Neuronal stem cell (in vitro differentiated cells): ENCODE data around the gene PIK3R1.

Experiments used
- DNase-seq: peaks from one replicate; pipeline ENCODE4 v3.0.0-alpha.2; 2013; ENCODE audit warnings: low spot score
- H2AFZ ChIP-seq: one replicate; pipeline ENCODE4 v1.6.1; 2013; ENCODE audit warnings: mild to moderate bottlenecking, low read length, inconsistent platforms
- H2AK5ac ChIP-seq: 2 replicates; pipeline ENCODE4 v1.6.1; 2013; ENCODE audit warnings: low read depth, mild to moderate bottlenecking, inconsistent platforms, low read length, moderate library complexity, mixed read lengths
- H2BK120ac ChIP-seq: 2 replicates; pipeline ENCODE4 v1.6.1; 2013; ENCODE audit warnings: low read depth, mild to moderate bottlenecking, inconsistent platforms, low read length, moderate library complexity, mixed read lengths
- H2BK12ac ChIP-seq: one replicate; pipeline ENCODE4 v1.6.1; 2013; ENCODE audit warnings: low read length, inconsistent platforms
- H2BK15ac ChIP-seq: 2 replicates; pipeline ENCODE4 v1.6.1; 2013; ENCODE audit warnings: mild to moderate bottlenecking, low read length, inconsistent platforms, mixed read lengths
- H2BK5ac ChIP-seq: one replicate; pipeline ENCODE4 v1.6.1; 2013; ENCODE audit warnings: inconsistent platforms, mild to moderate bottlenecking, low read length, moderate library complexity
- H3K14ac ChIP-seq: one replicate; pipeline ENCODE4 v1.6.1; 2013; ENCODE audit warnings: low read length, inconsistent platforms
- H3K18ac ChIP-seq: 2 replicates; pipeline ENCODE4 v1.6.1; 2013; ENCODE audit warnings: low read length, inconsistent platforms
- H3K23ac ChIP-seq: 2 replicates; pipeline ENCODE4 v1.6.1; 2013; ENCODE audit warnings: low read depth, mild to moderate bottlenecking, mixed read lengths, low read length, inconsistent platforms; ENCODE audit not compliant: poor library complexity
- H3K27ac ChIP-seq: replicated peaks from 3 replicates; pipeline ENCODE4 v1.5.1; 2013; ENCODE audit warnings: low read length, inconsistent platforms
- H3K27me3 ChIP-seq, 3 experiments: 2 replicates each; pipeline ENCODE4 v1.6.1; 2013; ENCODE audit warnings: low read length in 3 of 3, mild to moderate bottlenecking in 2 of 3, inconsistent platforms in 1 of 3, low read depth in 1 of 3, mixed read lengths in 1 of 3, moderate library complexity in 1 of 3; ENCODE audit not compliant: control insufficient read depth in 3 of 3, insufficient read depth in 3 of 3
- H3K36me3 ChIP-seq, 2 donors: replicated peaks in 1 of 2; 2 replicates each; pipeline ENCODE4 v1.6.1; 2013; ENCODE audit warnings: low read length in 2 of 2; ENCODE audit not compliant: control insufficient read depth in 2 of 2, insufficient read depth in 2 of 2
- H3K4ac ChIP-seq: 2 replicates; pipeline ENCODE4 v1.6.1; 2013; ENCODE audit warnings: inconsistent platforms, mild to moderate bottlenecking, low read length, moderate library complexity
- H3K4me1 ChIP-seq, 2 donors: 1 replicate in 1 of 2; 2 replicates in 1 of 2; pipeline ENCODE4 v1.6.1; 2013; ENCODE audit warnings: low read length in 2 of 2, low read depth in 1 of 2; ENCODE audit not compliant: control insufficient read depth in 2 of 2, insufficient read depth in 1 of 2
- H3K4me2 ChIP-seq: one replicate; pipeline ENCODE4 v1.6.1; 2013; ENCODE audit warnings: mild to moderate bottlenecking, low read length, inconsistent platforms; ENCODE audit not compliant: insufficient read depth, poor library complexity, severe bottlenecking
- H3K4me3 ChIP-seq, 2 donors: 2 replicates each; pipeline ENCODE4 v1.5.1; 2013; ENCODE audit warnings: low read length in 2 of 2, mild to moderate bottlenecking in 2 of 2, inconsistent platforms in 1 of 2, moderate library complexity in 1 of 2
- H3K79me1 ChIP-seq: one replicate; pipeline ENCODE4 v1.6.1; 2013; ENCODE audit warnings: low read depth, mild to moderate bottlenecking, inconsistent platforms, low read length, moderate library complexity
- H3K9ac ChIP-seq: one replicate; pipeline ENCODE4 v1.6.1; 2013; ENCODE audit warnings: mild to moderate bottlenecking, low read depth, low read length, inconsistent platforms; ENCODE audit not compliant: poor library complexity
- H3K9me3 ChIP-seq, 2 donors: replicated peaks in 1 of 2; 2 replicates each; pipeline versions ENCODE3 to v1.6.1; 2013; ENCODE audit warnings: low read length in 2 of 2, mild to moderate bottlenecking in 2 of 2, inconsistent platforms in 1 of 2, low read depth in 1 of 2, mixed read lengths in 1 of 2, moderate library complexity in 1 of 2; ENCODE audit not compliant: control insufficient read depth in 2 of 2, insufficient read depth in 1 of 2
- H4K8ac ChIP-seq: one replicate; pipeline ENCODE4 v1.6.1; 2013; ENCODE audit warnings: low read depth, mild to moderate bottlenecking, inconsistent platforms, low read length, moderate library complexity
- H4K91ac ChIP-seq: one replicate; pipeline ENCODE4 v1.6.1; 2013; ENCODE audit warnings: low read length, low read depth, mild to moderate bottlenecking, inconsistent platforms; ENCODE audit not compliant: poor library complexity
- WGBS, 2 donors: extraction: QIAGEN DNeasy Blood & Tissue Kit; methylation state at CpG; one replicate each; pipeline ENCODE4 v1.1.7; 2013; ENCODE audit warnings: missing lambda C conversion rate in 2 of 2, mixed read lengths in 1 of 2; ENCODE audit not compliant: insufficient read length in 2 of 2, insufficient replicate concordance in 1 of 2; ENCODE audit errors: extremely low coverage in 2 of 2; 5-methylcytosine and 5-hydroxymethylcytosine counted together

The PIK3R1 gene

GRCh38 chr5:68337235-68337634 lies 121.7 kb downstream of the PIK3R1 start:
- Histone ChIP-seq H2BK120ac (no peak overlapping the region), H2BK5ac (no peak overlapping the region), H3K4me1 (peaks cover 0 to 7% of the 10 kb centered on the region in 2 donors), H3K9me3 (peaks cover 0 to 2% of the 10 kb centered on the region in 2 donors), H2BK15ac (no peak overlapping the region), H3K36me3 (no peaks in the 10 kb centered on the region), H3K4ac (no peak overlapping the region), H4K8ac (no peak overlapping the region), H2AFZ (no peak overlapping the region), H2AK5ac (no peak overlapping the region), H3K79me1 (no peaks in the 10 kb centered on the region), H3K18ac (no peak overlapping the region), H3K9ac (no peak overlapping the region), H3K23ac (no peak overlapping the region), H3K27me3 (no peaks in the 10 kb centered on the region), H2BK12ac (no peak overlapping the region), H3K27ac (no peak overlapping the region), H3K14ac (no peak overlapping the region), H3K4me3 (no peak overlapping the region), H4K91ac (no peak overlapping the region), H3K4me2 (no peak overlapping the region)
- WGBS, 2 donors = no CpG with 5 or more reads among the region's 4 CpGs
- DNase-seq = no peak

DNA sequence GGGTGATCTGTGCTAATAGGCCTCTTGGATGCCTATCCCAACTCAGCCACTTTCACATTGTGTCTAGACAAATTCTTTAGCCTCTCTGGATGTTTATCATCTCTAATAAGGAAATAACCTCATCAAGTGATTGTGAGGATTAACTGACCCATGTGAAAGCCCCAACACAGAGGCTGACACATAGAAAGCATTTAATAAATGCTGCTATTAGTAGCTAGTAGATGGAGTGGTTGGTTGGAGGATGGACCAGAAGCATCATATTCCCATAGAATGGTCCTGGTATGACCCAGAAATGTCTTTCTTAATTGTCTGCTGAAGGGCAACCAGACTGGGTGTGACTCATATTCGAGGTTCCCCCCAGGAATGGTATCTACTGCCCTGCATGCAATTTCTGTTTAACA lies 124.4 kb downstream of the PIK3R1 start:
- no peak overlapping the region for H2AFZ ChIP-seq
- H3K9me3 ChIP-seq = no peaks in the 10 kb centered on the region
- no peak overlapping the region for H3K9ac ChIP-seq
- no peak overlapping the region for H4K91ac ChIP-seq
- no peaks in the 10 kb centered on the region for H3K27me3 ChIP-seq
- no peak overlapping the region for H3K23ac ChIP-seq
- no peak overlapping the region for H2AK5ac ChIP-seq
- H2BK5ac ChIP-seq = no peak overlapping the region
- no peak overlapping the region for H2BK12ac ChIP-seq
- no peaks in the 10 kb centered on the region for H3K79me1 ChIP-seq
- no peak overlapping the region for H3K18ac ChIP-seq
- H3K27ac ChIP-seq = no peak overlapping the region
- no peak overlapping the region for H4K8ac ChIP-seq
- no CpG with 5 or more reads among the region's 1 CpG for WGBS, 2 donors
- no peaks in the 10 kb centered on the region for H3K36me3 ChIP-seq
- no peak overlapping the region for H3K4ac ChIP-seq
- no peak overlapping the region for H2BK120ac ChIP-seq
- no peak overlapping the region for H3K4me3 ChIP-seq
- no peak overlapping the region for H3K14ac ChIP-seq
- H3K4me1 ChIP-seq = peaks cover 7 to 11% of the 10 kb centered on the region in 2 donors
- no peak overlapping the region for H3K4me2 ChIP-seq
- no peak overlapping the region for H2BK15ac ChIP-seq
- DNase-seq = no peak

- H3K27ac ChIP-seq = no peak overlapping the region
- no peak overlapping the region for H4K8ac ChIP-seq
- H3K18ac ChIP-seq = no peak overlapping the region
- H2BK5ac ChIP-seq = no peak overlapping the region
- no peaks in the 10 kb centered on the region for H3K9me3 ChIP-seq
- no peak overlapping the region for H4K91ac ChIP-seq
- H2BK15ac ChIP-seq = no peak overlapping the region
- no peak overlapping the region for H2BK12ac ChIP-seq
- H3K9ac ChIP-seq = no peak overlapping the region
- H2AFZ ChIP-seq = no peak overlapping the region
- no peaks in the 10 kb centered on the region for H3K27me3 ChIP-seq
- no peak for DNase-seq
- no peak overlapping the region for H3K23ac ChIP-seq
- H3K4me1 ChIP-seq = peaks cover 8 to 11% of the 10 kb centered on the region in 2 donors
- H3K36me3 ChIP-seq = no peaks in the 10 kb centered on the region
- no peak overlapping the region for H3K4me2 ChIP-seq
- H3K4ac ChIP-seq = no peak overlapping the region
- no peak overlapping the region for H2AK5ac ChIP-seq
- no CpG with 5 or more reads among the region's 3 CpGs for WGBS, 2 donors
- no peak overlapping the region for H3K14ac ChIP-seq
- no peak overlapping the region for H3K4me3 ChIP-seq
- no peak overlapping the region for H2BK120ac ChIP-seq
- H3K79me1 ChIP-seq = no peaks in the 10 kb centered on the region
Measured at GRCh38 chr5:68341006-68341405, 125.5 kb downstream of the PIK3R1 start.

GRCh38 chr5:68342693-68343092 lies 127.1 kb downstream of the PIK3R1 start:
- Histone ChIP-seq H3K4ac (no peak overlapping the region), H3K9ac (no peak overlapping the region)

More at GRCh38 chr5:68342693-68343092, 127.1 kb downstream of the PIK3R1 start:
- Histone ChIP-seq H3K9me3 (no peaks in the 10 kb centered on the region), H2BK120ac (no peak overlapping the region), H3K27me3 (no peaks in the 10 kb centered on the region), H3K4me3 (no peak overlapping the region), H3K18ac (no peak overlapping the region), H2AK5ac (no peak overlapping the region), H2BK5ac (no peak overlapping the region), H3K23ac (no peak overlapping the region), H3K14ac (no peak overlapping the region), H3K36me3 (no peaks in the 10 kb centered on the region), H2BK12ac (no peak overlapping the region), H3K79me1 (no peaks in the 10 kb centered on the region), H4K8ac (no peak overlapping the region), H2AFZ (no peak overlapping the region), H3K27ac (no peak overlapping the region), H4K91ac (no peak overlapping the region), H3K4me1 (peaks cover 8 to 11% of the 10 kb centered on the region in 2 donors), H2BK15ac (no peak overlapping the region), H3K4me2 (no peak overlapping the region)
- WGBS, 2 donors = no CpG with 5 or more reads among the region's 1 CpG
- DNase-seq = no peak
